Activated CD4-positive, alpha-beta T cell treated with anti-CD3 and anti-CD28 coated beads, Interleukin-2, amount 50 U/mL, for 1 hour (primary cell): Measurements from ENCODE around the gene INTS11.
A peak's percentile ranks its signal among the peaks of the same experiment; 100 is the strongest.

ENCODE experiments used
- DNase-seq: peaks from one replicate; pipeline ENCODE4 v3.0.0-alpha.2; 2020

Gene INTS11

GRCh38 chr1:1343811-1344421 is 19.5 kb upstream of the INTS11 start:
- DNase-seq = no peak

GRCh38 chr1:1342584-1343115 is 18.2 kb upstream of the INTS11 start:
- DNase-seq = no peak

DNA sequence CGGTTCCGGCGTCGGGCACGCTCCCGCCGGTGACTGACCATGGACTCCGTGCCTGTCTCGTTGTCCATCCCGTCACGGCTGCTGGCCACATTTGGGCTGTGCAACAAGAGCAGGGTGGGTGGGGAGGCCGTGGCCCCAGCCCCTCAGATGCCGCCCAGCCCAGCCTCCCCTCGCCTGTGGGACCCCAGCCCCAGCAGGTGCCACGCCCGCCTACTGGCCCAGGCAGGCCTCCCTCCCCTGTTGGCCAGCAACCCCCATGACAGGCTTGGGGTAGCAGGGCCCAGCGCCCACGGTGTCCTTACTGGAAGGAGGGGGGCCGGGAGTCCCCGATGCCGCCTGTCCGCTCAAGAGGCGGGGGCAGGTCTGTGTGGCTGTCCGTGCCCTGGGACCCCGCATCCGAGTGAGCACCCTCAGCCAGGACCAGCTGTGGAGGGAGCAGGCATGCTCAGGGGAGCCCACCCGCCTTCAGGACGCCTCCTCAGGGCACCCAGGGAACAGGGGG is 17.7 kb upstream of the INTS11 start:
- DNase-seq = no peak

DNA sequence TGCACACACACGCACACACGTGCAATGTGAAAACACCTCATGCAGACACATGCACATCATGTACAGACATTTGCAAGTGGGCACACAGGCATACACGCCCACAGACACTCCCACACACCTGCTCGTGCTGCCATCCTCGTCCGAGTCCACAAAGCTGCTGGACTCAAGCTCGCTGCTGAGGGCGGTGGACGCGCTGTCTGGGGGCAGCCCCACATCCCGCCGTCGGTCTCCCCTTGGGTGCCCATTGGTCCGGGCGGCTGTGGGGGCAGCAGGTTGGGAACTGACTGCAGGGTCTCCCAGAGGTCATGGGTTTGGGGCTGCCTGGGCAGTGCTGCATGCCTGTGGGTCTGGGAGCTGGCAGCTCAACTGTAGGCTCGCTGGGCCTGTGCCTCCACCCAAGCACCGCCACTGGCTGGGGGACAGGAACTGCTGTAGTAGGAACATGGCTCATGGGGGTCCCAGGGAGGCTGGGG is 17.1 kb upstream of the INTS11 start:
- DNase-seq = no peak

DNA sequence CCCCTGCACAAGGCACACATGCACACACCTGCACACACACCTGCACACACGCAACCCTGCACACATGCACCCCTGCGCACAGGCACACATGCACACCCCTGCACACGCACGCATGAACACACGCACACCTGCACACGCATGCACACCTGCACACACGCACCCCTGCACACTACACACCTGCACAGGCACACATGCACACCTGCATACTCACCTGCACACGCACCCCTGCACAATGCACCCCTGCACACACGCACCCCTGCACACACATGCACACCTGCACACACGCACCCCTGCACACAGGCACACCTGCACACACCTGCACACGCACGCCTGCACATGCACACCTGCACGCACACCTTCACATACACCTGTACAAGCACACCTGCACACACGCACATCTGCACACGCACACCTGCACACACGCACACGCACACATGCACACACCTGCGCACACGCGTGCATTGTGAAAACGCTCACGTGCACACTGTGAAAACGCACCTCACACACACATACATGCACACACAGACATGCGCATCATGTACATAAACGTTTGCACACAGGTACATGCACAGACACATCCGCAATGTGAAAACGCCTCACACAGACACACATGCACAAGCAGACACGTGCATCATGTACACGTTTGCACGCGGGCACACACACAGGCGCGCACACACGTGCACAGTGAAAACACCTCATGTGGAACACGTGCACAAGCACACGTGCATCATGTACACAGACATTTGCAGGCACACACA is 16.5 kb upstream of the INTS11 start:
- no peak for DNase-seq

- no peak for DNase-seq
Observed at GRCh38 chr1:1340185-1340584, 15.7 kb upstream of the INTS11 start.

GRCh38 chr1:1338278-1338677 is 13.8 kb upstream of the INTS11 start:
- no peak for DNase-seq

- DNase-seq = peak; percentile 37
Observed at GRCh38 chr1:1337793-1338147, 13.3 kb upstream of the INTS11 start.

GRCh38 chr1:1336931-1337792 is 12.7 kb upstream of the INTS11 start:
- DNase-seq = no peak

DNA sequence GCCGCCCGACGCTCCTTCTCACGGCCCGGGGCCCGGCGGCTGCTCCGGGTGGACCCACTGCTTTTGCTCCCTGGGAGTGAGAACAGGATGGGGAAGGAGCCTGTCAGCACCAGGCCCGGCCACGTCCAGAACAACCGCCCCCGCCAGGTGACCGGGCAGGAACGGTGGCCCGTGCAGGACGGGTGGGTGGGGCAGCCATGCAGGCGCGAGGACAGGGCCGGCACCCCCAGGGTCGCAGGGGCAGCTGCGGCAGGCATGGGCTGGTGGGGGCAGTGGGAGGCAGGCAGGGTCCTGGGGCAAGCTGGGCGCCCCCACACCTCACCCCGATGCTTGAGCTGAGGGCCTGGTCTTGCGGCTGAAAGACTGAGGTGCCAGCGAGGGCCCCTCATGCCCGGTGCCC is 12.0 kb upstream of the INTS11 start:
- DNase-seq = no peak

GRCh38 chr1:1335792-1336248 is 11.4 kb upstream of the INTS11 start:
- no peak for DNase-seq

GRCh38 chr1:1335283-1335682 is 10.8 kb upstream of the INTS11 start:
- no peak for DNase-seq

DNA sequence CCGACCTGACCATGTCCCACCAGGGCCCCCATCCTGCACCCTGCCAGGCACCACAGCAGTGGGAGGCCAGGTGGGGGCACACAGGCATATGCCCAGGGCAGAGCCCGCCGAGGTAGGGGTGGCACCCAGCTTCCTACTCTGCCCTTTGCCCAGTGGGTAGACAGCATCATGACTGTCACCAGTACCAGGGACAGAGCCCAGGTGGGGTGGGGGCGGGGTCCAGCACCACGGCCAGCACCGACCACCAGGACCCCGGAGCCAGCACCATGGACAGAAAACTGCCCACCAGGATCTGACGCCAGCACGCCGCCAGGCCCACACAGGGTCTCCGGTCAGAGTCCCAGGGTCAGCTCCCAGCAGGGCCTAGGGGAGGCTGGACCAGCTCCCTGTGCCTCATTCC is 10.4 kb upstream of the INTS11 start:
- DNase-seq = no peak

DNA sequence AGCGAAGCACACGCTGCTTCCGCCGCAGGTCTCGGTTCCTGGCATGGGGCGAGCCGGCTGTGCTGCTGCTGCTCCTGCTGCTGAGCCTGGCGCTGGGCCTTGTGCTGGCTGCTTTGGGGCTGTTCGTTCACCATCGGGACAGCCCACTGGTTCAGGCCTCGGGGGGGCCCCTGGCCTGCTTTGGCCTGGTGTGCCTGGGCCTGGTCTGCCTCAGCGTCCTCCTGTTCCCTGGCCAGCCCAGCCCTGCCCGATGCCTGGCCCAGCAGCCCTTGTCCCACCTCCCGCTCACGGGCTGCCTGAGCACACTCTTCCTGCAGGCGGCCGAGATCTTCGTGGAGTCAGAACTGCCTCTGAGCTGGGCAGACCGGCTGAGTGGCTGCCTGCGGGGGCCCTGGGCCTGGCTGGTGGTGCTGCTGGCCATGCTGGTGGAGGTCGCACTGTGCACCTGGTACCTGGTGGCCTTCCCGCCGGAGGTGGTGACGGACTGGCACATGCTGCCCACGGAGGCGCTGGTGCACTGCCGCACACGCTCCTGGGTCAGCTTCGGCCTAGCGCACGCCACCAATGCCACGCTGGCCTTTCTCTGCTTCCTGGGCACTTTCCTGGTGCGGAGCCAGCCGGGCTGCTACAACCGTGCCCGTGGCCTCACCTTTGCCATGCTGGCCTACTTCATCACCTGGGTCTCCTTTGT is 9.2 kb upstream of the INTS11 start:
- no peak for DNase-seq

GRCh38 chr1:1332774-1333480 is 8.5 kb upstream of the INTS11 start:
- no peak for DNase-seq

GRCh38 chr1:1332031-1332755 is 7.7 kb upstream of the INTS11 start:
- no peak for DNase-seq

DNA sequence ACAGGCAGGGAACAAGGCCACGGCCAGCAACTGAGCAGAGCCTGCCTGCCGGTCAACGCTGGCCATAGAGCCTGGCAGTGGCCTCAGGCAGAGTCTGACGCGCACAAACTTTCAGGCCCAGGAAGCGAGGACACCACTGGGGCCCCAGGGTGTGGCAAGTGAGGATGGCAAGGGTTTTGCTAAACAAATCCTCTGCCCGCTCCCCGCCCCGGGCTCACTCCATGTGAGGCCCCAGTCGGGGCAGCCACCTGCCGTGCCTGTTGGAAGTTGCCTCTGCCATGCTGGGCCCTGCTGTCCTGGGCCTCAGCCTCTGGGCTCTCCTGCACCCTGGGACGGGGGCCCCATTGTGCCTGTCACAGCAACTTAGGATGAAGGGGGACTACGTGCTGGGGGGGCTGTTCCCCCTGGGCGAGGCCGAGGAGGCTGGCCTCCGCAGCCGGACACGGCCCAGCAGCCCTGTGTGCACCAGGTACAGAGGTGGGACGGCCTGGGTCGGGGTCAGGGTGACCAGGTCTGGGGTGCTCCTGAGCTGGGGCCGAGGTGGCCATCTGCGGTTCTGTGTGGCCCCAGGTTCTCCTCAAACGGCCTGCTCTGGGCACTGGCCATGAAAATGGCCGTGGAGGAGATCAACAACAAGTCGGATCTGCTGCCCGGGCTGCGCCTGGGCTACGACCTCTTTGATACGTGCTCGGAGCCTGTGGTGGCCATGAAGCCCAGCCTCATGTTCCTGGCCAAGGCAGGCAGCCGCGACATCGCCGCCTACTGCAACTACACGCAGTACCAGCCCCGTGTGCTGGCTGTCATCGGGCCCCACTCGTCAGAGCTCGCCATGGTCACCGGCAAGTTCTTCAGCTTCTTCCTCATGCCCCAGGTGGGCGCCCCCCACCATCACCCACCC is 6.9 kb upstream of the INTS11 start, which contains the start of gene TAS1R3:
Gene TAS1R3 (plus strand): TSS at position 213 of the 898 bp plus-strand sequence. CDS start 66 bp downstream, at position 279.
- no peak for DNase-seq

GRCh38 chr1:1330366-1331067 is 6.1 kb upstream of the INTS11 start:
- DNase-seq = no peak
